Smooth muscle cell (in vitro differentiated cells): Measurements from ENCODE around the gene VGLL4. TPM values are rescaled to one million over a fixed set of nuclear protein-coding genes. Genes with fewer than 3 reads are reported as not detected.

Experiments used
- DNase-seq: peaks from one replicate; lab custom pipeline; 2025; ENCODE audit not compliant: unreplicated experiment; lab: John Stamatoyannopoulos, UW
- H2AFZ ChIP-seq: fragments of 200-600 bp; sonication (generic); 2 replicates; pipeline ENCODE4 v1.6.0; 2016; ENCODE audit warnings: antibody characterized with exemption, low read depth, mild to moderate bottlenecking
- H3F3A ChIP-seq: fragments of 200-600 bp; sonication (generic); 2 replicates; pipeline ENCODE4 v1.6.0; 2017; ENCODE audit warnings: antibody characterized with exemption, low read depth
- H3K27ac ChIP-seq: fragments of 200-600 bp; sonication (generic); 2 replicates; pipeline ENCODE4 v1.5.1; 2016; ENCODE audit warnings: low read depth, mild to moderate bottlenecking
- H3K27me3 ChIP-seq: fragments of 200-600 bp; sonication (generic); 2 replicates; pipeline ENCODE4 v1.6.1; 2016; ENCODE audit warnings: low read depth, mild to moderate bottlenecking
- H3K36me3 ChIP-seq: fragments of 200-600 bp; sonication (generic); 2 replicates; pipeline ENCODE4 v1.5.1; 2016; ENCODE audit warnings: low read depth
- H3K4me1 ChIP-seq: fragments of 200-600 bp; sonication (generic); 2 replicates; pipeline ENCODE4 v1.5.1; 2016; ENCODE audit warnings: low read depth
- H3K4me2 ChIP-seq: fragments of 200-600 bp; sonication (generic); 2 replicates; pipeline ENCODE4 v1.6.0; 2016; ENCODE audit warnings: mild to moderate bottlenecking
- H3K4me3 ChIP-seq: fragments of 200-600 bp; sonication (generic); 2 replicates; pipeline ENCODE4 v1.5.1; 2016; ENCODE audit warnings: mild to moderate bottlenecking
- H3K79me2 ChIP-seq: fragments of 200-600 bp; sonication (generic); 2 replicates; pipeline ENCODE4 v1.6.0; 2016; ENCODE audit warnings: low read depth, mild to moderate bottlenecking
- H3K9ac ChIP-seq: fragments of 200-600 bp; sonication (generic); 2 replicates; pipeline ENCODE4 v1.6.0; 2016; ENCODE audit warnings: low read depth
- H3K9me3 ChIP-seq: fragments of 200-600 bp; sonication (generic); replicated peaks from 2 replicates; pipeline ENCODE4 v1.5.1; 2016; ENCODE audit warnings: low read depth
- H4K20me1 ChIP-seq: fragments of 200-600 bp; sonication (generic); 2 replicates; pipeline ENCODE4 v1.6.0; 2016; ENCODE audit warnings: low read depth
- CTCF ChIP-seq: fragments of 200-600 bp; sonication (generic); IDR thresholded peaks from 2 replicates; pipeline ENCODE4 v1.5.1; 2017; ENCODE audit warnings: borderline replicate concordance, mild to moderate bottlenecking, antibody characterized with exemption; ENCODE audit not compliant: insufficient read depth, poor library complexity, severe bottlenecking
- WGBS: methylation state at CpG from one replicate; pipeline ENCODE4 v1.1.7; 2016; ENCODE audit warnings: low lambda C conversion rate; 5-methylcytosine and 5-hydroxymethylcytosine counted together
- polyA plus RNA-seq: library from polyadenylated mRNA; unstranded; fragments of >200 nt; fragmentation: Nextera tagmentation; extraction: Ambion mirVana; gene quantifications from 2 replicates; pipeline ENCODE4 v1.2.1, GENCODE V29; 2016
- total RNA-seq: library from RNA; depleted of rRNA; stranded (reverse); fragments of >200 nt; gene quantifications from 2 replicates; pipeline ENCODE4 v1.2.3, GENCODE V29; 2014

The VGLL4 gene
- total and polyA plus RNA-seq, 2 experiments from 2014 or later, result 72.0 to 109 TPM

DNA sequence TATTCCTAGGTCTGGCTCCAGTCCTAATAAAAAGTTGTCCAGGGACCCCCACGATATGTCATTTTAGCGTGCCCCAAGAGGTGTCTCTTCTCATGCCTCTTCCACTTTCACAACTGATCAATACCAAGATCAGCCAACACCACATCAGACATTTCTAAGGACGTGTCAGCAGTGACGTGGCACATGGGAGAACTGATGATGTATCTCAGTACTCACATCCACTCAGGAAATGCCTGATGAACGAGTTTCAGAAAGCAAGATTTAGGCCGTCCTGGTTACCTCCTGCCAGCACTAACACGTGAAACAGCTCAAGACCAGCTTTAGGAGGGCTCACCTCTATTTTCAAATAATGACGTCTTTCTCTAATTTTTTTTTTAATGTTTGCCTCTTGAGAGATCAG, 19.6 kb downstream of the VGLL4 start:
- peaks cover 7% of the 10 kb centered on the region for H3K4me1 ChIP-seq
- H3F3A ChIP-seq, result no peaks in the 10 kb centered on the region
- peak overlapping the region; percentile 39 for H3K9ac ChIP-seq
- peak overlapping the region; percentile 13 for H3K4me2 ChIP-seq
- H3K9me3 ChIP-seq, result no peaks in the 10 kb centered on the region
- peaks cover 100% of the 10 kb centered on the region for H4K20me1 ChIP-seq
- H3K27me3 ChIP-seq, result no peaks in the 10 kb centered on the region
- no peaks in the 10 kb centered on the region for H3K36me3 ChIP-seq
- DNase-seq, result no peak
- TF ChIP-seq CTCF, result no peak
- no peak overlapping the region for H3K4me3 ChIP-seq
- peak overlapping the region; percentile 82 for H3K27ac ChIP-seq
- peaks cover 100% of the 10 kb centered on the region for H3K79me2 ChIP-seq
- 65% methylated on average over 8 of the region's 8 CpGs for WGBS
- H2AFZ ChIP-seq, result no peak overlapping the region

DNA sequence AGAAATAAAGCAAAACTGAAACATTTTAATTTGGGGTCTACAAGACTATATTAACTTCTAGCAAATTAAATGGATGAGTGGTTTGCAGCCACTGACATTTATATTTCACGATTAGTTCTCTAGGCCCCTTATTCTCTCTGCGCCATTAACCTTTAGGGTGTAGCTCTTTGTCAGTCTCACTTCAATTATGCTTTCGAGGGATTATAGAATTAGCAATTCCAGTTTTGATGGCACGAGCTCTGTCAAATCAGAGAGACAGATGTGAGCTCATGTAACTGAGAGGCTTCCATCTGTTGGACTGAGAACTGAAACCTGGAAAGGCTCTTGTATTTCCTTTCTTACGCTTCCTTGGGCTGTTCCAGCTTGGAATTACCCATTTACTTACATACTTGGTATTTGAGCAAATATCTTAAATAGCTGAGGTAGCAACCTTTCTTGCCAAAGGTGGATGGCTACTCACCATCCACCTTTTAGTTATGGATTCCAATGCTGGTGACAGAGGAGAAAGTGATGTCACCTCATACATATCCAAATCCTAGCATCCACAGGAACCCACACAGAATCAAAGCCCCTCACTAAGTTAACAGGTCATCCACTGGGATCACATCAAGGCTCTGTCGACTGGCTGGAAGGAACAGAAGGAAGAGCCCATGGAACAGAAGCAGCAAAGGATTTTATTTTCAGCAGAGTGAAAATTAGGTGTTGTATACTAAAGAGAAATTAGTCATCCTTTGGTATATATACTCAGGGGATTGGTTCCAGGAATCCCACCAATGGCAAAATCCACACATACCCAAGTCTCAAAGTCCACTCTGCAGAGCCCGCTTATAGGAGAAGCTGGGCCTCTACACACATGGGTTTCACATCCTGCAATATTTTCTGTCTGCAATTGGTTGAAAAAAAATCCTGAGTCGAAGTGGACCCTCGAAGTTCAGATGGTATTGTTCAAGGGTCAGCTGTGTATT, 20.8 kb downstream of the VGLL4 start:
- Histone ChIP-seq H2AFZ (no peak overlapping the region), H4K20me1 (peaks cover 100% of the 10 kb centered on the region), H3K4me3 (no peak overlapping the region), H3K9ac (no peak overlapping the region), H3K27me3 (no peaks in the 10 kb centered on the region), H3K4me1 (peaks cover 20% of the 10 kb centered on the region), H3K4me2 (no peak overlapping the region), H3K79me2 (peaks cover 100% of the 10 kb centered on the region), H3K36me3 (no peaks in the 10 kb centered on the region), H3F3A (peaks cover 5% of the 10 kb centered on the region), H3K27ac (peak overlapping the region; percentile 82), H3K9me3 (no peaks in the 10 kb centered on the region)
- TF ChIP-seq CTCF, result no peak
- 91% methylated on average over 9 of the region's 9 CpGs for WGBS
- DNase-seq, result no peak

DNA sequence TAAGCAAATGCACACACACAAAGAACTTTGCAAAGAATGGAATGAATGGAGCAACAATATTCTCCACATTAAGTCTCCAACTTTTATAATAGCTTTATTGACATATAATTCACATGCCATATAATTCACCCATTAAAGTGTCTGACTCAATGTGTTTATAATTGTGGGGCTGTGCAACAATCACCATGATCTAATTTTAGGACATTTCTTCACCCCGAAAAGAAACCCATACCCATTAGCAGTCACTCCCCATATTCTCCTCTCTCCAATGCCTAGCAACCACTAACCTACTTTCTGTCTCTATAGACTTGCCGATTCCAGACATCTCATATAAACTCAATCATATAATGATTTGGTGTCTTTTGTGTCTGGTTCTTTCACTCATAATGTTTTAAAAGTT, 22.6 kb downstream of the VGLL4 start:
- no peak for TF ChIP-seq CTCF
- H3K36me3 ChIP-seq, result no peaks in the 10 kb centered on the region
- DNase-seq, result no peak
- no peaks in the 10 kb centered on the region for H3K9me3 ChIP-seq
- peak overlapping the region; percentile 3 for H3K27ac ChIP-seq
- H3F3A ChIP-seq, result peaks cover 11% of the 10 kb centered on the region
- no peak overlapping the region for H3K4me2 ChIP-seq
- peaks cover 100% of the 10 kb centered on the region for H4K20me1 ChIP-seq
- H3K79me2 ChIP-seq, result peaks cover 100% of the 10 kb centered on the region
- no peak overlapping the region for H3K9ac ChIP-seq
- no peaks in the 10 kb centered on the region for H3K27me3 ChIP-seq
- H3K4me3 ChIP-seq, result no peak overlapping the region
- H2AFZ ChIP-seq, result no peak overlapping the region
- H3K4me1 ChIP-seq, result peaks cover 35% of the 10 kb centered on the region
- WGBS, result 96% methylated on average over 2 of the region's 2 CpGs
